Measurements from ENCODE around the gene YOD1. TPM values are rescaled to one million over a fixed set of nuclear protein-coding genes. Genes with fewer than 3 reads are reported as not detected.

The YOD1 gene
- 3.4 TPM for polyA plus RNA-seq (2013, experiment 1 of 2; ENCODE audit: insufficient read length)
- 3.7 TPM for polyA plus RNA-seq (2013, experiment 2 of 2; ENCODE audit: insufficient read length)

- DNase-seq, result peak; percentile 37
Observed at GRCh38 chr1:207051191-207051943, at the start of gene YOD1. Gene YOD1, minus strand, starts transcription at chr1:207051208. Its CDS starts 178 bp downstream, at chr1:207051030.

DNA sequence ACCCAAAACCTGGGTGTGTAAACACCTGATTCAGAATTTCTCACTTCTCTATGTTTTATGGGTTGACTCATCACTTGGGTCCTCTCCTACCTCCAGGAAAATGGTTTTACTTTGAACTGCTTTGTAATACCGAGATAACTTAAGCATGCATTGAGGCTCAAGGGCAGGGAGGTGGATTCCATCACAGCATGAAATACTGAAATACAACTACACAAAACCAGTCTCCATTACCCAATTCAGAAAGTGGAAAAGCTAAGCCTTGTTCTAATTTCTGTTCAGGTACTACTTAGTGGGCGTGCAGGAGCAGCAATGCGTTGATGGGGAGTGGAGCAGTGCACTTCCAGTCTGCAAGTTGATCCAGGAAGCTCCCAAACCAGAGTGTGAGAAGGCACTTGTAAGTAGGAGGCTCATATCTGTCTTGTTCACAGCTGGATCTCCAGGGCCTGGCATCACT, 46.9 kb upstream of the YOD1 start:
- no peak for DNase-seq

DNA sequence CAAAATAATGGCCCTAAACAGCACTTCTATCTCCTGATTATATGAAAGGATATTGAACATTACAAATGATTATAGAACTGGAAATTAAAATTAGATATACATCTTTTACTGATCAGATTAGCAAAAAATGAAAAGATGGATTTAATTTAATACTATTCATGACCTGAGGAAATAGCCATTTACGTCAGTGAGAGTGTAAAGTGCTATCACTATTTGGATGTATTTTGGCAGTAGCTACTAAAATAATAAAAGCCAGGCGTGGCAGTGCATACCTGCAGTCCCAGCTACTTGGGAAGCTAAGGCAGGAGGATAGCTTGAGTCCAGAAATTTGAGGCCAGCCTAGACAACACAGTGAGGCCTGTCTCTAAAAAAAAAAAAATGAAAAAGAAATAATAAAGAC, 42.9 kb upstream of the YOD1 start:
- DNase-seq, result no peak

DNA sequence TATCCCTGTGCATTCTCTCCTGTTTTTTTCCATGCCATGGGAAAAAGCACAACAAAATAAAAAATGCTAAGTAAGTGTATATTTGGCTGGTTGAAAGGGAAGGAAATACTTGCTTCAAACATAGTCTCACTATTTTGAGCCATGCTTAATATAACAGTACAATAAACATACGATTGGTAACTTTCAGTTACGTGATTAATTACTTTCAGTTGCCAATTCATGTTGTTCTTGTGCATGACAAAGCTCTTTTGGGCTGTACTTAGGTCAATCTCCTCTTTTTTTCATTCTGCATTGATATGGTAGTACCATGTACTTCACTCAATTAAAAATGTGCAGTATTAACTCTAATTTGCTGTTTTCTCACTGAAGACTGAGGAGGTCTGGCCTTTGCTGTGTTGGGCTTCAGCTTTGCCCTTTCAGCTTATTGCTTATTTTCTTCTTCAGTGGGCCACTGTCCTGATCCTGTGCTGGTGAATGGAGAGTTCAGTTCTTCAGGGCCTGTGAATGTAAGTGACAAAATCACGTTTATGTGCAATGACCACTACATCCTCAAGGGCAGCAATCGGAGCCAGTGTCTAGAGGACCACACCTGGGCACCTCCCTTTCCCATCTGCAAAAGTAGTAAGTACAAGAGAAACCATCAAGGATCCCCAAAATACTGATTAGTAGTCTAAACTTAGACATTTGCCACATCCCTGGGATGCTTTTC, 40.3 kb upstream of the YOD1 start:
- no peak for DNase-seq

DNA sequence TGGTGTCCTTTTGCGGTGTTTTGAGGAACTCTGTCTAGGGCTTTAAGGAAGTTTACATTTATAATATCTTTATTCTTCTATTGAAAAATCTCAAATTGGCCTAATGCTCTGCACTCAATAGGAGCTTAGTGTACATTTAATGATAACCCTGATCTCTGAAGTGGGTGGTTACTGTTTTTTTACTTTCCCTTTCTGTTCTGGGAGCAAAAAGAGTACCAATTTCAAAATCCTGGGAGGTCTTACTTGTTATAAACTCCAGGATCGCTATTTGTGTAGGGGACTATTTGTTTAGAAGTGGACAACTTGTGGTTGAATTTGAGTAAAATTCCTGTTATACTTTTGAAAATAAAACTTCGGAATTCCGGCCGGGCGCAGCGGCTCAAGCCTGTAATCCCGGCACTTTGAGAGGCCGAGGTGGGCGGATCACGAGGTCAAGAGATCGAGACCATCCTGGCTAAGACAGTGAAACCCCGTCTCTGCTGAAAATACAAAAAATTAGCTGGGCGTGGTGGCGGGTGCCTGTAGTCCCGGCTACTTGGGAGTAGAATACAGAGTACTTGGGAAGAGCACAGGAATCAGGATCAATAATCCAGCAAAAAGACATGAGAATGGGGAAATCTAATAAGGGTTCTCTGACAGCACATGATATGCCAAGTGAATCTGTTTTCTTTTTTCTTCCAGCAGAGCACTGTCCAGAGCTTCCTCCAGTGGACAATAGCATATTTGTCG, 38.8 kb upstream of the YOD1 start:
- DNase-seq, result no peak

GRCh38 chr1:207088701-207089626, 38.0 kb upstream of the YOD1 start, which contains the start of gene C4BPB:
Gene C4BPB, plus strand, starts transcription at chr1:207088860. Its CDS starts 672 bp downstream, at chr1:207089532.
- DNase-seq, result peak; percentile 29

DNA sequence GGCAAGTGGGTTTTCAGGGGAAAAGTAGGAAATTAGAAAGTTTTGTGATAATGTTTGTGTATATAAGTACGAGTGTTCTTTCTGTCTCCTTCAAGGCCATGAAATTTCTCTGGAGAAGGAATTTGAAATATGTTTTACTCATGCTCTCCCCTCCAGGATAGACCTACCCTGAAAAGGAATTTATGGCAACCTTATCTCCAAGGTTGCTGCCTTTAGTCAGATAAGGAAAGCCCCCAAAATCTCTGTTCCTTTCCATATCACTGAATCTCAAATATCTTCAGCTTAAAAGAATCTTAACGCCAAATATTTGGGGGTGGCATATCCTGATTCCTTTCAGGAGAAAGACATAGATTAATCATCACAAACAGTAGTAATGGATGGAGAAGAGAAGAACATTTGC, 37.2 kb upstream of the YOD1 start:
- peak; percentile 38 for DNase-seq

- no peak for DNase-seq
Observed at GRCh38 chr1:207085887-207086286, 34.9 kb upstream of the YOD1 start.

DNA sequence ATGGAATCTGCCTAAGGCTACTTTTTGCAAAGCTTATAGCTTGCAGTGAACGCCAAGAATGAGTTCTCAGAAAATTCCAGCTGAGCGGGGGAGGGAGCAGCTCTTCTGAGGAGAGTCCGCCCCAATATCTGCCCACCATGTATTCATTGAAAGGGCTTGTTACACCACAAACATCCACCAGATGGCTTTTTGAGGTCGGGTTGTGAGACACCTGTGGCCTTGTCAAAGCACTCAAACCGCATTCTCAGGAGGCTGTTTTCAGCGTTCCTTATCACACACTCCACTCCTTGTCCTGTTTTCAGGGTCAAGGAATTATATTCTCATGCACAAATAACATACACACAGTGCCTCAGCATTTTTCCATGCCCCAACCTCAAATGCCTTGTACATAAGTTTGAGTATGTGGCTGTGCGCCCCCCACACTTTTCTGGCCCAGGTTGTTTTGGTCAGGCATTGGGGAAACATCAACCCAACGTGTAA, 33.7 kb upstream of the YOD1 start:
- peak; percentile 72 for DNase-seq

DNA sequence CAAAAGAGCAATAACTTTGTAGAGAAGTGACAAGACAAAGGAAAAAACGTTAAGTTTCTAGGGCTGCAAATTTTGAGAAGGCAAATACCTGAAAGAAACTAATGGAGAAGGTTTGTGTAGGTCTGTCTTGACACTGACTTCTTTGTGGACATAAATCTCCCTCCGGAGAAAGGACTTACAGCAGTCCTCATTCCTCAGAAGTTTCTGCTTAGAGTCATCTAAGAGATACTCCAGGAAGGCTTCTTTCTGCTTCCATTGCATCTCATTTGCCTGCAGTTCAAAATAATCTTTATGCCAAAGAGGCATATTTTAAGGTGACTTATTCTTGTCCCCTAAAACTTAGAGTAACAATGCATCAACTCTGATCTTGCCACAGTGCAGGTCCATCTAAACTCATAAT, 33.2 kb upstream of the YOD1 start:
- DNase-seq, result peak; percentile 19

GRCh38 chr1:207081806-207082205, 30.8 kb upstream of the YOD1 start:
- no peak for DNase-seq

DNA sequence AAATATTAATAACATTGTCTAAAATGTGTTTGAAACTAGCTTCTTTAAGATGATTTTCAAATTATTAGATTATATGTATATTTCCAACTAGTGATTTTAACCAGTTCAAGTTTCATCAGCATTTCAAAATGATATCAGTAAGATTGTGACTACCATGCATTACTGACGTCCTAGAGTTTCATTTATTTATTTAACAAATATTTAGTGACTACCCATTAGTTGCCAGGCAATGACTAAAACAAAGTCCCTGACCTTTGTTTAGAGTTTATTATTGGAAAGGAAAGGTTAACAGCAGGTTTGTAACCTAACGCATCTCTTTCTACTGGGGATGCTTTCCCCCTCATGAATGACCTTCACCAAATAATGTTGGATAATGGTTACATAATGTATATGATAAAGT, 30.1 kb upstream of the YOD1 start:
- DNase-seq, result no peak

DNA sequence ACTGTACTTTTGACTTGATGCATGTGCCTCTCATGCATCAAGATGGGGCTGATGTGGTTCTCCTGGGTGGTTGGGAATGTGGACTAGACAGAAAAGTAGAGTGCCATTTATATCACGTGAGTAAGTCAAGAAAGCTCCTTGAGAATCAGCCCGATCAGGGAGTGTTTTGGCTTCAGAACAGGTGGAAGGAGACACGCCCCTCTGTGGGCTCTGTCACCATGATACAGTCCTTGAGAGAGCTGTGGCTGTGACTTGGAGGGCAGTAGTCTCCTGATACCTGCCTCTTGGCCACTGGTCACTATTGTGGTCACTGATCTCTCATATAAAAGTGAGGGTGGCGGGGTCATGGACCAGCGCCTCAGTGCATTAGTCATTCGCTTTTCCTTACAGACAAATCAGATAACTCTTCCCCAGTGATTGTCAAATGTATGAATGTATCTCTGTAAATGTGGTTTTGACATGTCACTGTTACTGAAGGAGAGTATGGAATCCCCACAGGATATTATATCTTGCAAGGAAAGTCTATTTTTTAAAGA, 28.8 kb upstream of the YOD1 start:
- no peak for DNase-seq

GRCh38 chr1:207078578-207079132, 27.6 kb upstream of the YOD1 start:
- DNase-seq, result no peak

DNA sequence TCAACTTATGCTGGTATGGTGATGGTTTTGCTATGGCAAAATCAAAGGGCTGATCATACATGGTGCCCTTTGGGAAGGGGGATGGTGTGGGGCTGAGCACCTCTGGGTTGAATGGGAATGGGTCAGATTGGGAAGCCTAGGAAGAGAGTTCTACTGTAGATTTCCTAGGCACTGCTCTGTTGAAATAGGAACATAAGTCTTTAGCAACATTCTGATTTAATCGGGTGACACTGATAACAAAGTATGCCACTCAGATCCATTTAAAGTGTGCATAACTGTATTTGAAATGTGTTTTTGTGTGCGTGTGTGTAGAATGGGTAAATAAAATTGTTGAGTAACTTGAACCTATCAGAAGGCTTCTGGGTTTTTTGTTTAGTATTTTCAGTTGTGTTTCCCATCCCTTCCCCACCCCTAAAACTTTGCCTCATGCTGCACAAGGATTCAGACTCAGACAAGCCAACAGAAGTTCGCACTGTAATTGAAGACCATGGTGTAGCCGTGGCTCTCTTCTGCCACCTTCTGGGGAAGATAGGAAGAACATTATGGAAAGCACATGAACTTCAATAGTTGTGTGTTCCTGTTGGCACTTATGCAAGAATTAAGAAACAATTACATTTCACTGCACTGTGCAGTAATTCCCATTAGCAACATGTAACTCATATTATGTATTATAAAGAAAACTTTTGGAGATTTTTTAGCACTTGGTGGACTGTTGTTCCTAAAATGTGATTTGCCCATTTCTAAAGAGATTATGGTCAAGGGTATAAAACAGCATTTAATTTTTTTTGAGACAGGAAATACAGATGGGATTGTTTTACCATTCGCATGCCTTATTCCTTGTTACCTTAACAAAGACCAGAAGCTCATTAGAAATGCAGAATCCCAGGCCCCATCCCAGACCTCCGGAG, 26.7 kb upstream of the YOD1 start:
- peak; percentile 71 for DNase-seq

GRCh38 chr1:207077012-207077411, 26.0 kb upstream of the YOD1 start:
- no peak for DNase-seq

- peak; percentile 8 for DNase-seq
Observed at GRCh38 chr1:207076181-207076955, 25.4 kb upstream of the YOD1 start.

DNA sequence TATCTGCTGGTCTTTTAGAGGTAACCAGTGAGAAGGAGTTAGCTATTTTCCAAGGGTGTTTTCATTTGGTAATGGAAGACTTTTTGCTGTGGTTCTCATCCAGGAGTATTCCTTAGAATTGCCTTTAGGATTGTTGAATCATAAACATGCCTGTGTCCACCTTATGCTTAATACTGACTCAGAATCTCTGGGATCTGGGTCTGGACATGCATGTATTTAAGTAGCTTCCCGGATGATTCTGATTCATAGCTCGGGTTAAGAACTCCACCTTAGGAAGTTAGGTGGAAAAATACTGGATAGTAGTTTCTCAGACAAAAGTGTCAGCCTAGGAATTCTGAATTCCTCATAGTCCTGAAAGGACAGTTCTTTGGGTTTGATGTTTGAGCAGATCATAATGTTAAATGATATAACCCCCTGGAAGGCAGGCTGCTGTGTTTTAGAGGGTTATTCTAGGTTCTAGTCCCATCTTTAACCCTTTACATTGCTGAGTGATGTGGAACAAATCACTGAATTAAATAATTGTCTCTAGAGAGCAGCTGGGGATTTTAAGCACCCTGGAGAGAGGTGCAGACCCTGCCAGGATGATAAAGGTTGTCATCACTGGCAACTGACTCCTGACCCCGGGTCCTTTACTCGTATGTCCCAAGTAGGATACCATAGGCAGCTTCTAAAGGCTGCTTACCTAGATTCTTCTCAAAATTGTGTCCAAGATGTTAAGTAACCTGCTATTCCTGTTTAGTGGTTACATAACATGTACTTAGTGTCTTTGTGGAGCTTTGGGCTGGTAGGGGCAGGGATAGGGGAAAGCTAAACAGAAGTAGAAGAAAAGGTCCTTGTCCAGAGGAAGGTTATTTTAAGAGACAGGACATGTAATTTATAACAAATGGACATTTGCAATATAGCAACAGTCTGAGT, 23.2 kb upstream of the YOD1 start:
- no peak for DNase-seq

Measured in fibroblast of skin of back (primary cell).